Stimulated activated CD4-positive, alpha-beta T cell treated with anti-CD3 and anti-CD28 coated beads, Interleukin-4, amount 100 ng/mL, for 24 hours (primary cell): ENCODE results near the gene CNTLN.
"Not testable (repeated sequence)": the region's sequence is repeated elsewhere in the genome, so short reads cannot be mapped to it uniquely, and the experiment has no call there.

Experiments
- DNase-seq: peaks from one replicate; pipeline ENCODE4 v3.0.0-alpha.2; 2020

Gene CNTLN

GRCh38 chr9:17204611-17205152, 69.8 kb downstream of the CNTLN start:
- DNase-seq: no peak

GRCh38 chr9:17216011-17216410, 81.2 kb downstream of the CNTLN start:
- DNase-seq: no peak

- DNase-seq: no peak
Observed at GRCh38 chr9:17216646-17217045, 81.8 kb downstream of the CNTLN start.

GRCh38 chr9:17217272-17217671, 82.4 kb downstream of the CNTLN start:
- DNase-seq: no peak

GRCh38 chr9:17219261-17219660, 84.4 kb downstream of the CNTLN start:
- DNase-seq: no peak

GRCh38 chr9:17222932-17223331, 88.1 kb downstream of the CNTLN start:
- no peak for DNase-seq

GRCh38 chr9:17225407-17225806, 90.6 kb downstream of the CNTLN start:
- DNase-seq: no peak

- no peak for DNase-seq
Observed at GRCh38 chr9:17229945-17230560, 95.2 kb downstream of the CNTLN start.

- no peak for DNase-seq
Observed at GRCh38 chr9:17230646-17231045, 95.8 kb downstream of the CNTLN start.

GRCh38 chr9:17236147-17236546, 101.3 kb downstream of the CNTLN start:
- no peak for DNase-seq

- DNase-seq: no peak
Observed at GRCh38 chr9:17246770-17247169, 111.9 kb downstream of the CNTLN start.

GRCh38 chr9:17251100-17251499, 116.3 kb downstream of the CNTLN start:
- DNase-seq: no peak

GRCh38 chr9:17268531-17269188, 133.8 kb downstream of the CNTLN start:
- not testable (repeated sequence) for DNase-seq

- no peak for DNase-seq
Observed at GRCh38 chr9:17269799-17270198, 135.0 kb downstream of the CNTLN start.

- no peak for DNase-seq
Observed at GRCh38 chr9:17272536-17272935, 137.7 kb downstream of the CNTLN start.

GRCh38 chr9:17280350-17281012, 145.6 kb downstream of the CNTLN start:
- no peak for DNase-seq

- DNase-seq: not testable (repeated sequence)
Observed at GRCh38 chr9:17290673-17291072, 155.8 kb downstream of the CNTLN start.

- DNase-seq: no peak
Observed at GRCh38 chr9:17291766-17292165, 156.9 kb downstream of the CNTLN start.

- DNase-seq: no peak
Observed at GRCh38 chr9:17293685-17294084, 158.8 kb downstream of the CNTLN start.

- DNase-seq: no peak
Observed at GRCh38 chr9:17294822-17295624, 160.2 kb downstream of the CNTLN start.

- DNase-seq: no peak
Observed at GRCh38 chr9:17315341-17315740, 180.5 kb downstream of the CNTLN start.

GRCh38 chr9:17318821-17319320, 184.0 kb downstream of the CNTLN start:
- DNase-seq: no peak

GRCh38 chr9:17319864-17320263, 185.0 kb downstream of the CNTLN start:
- no peak for DNase-seq
